Kidney (tissue), 14 donors: ENCODE data around the gene FAM20C. TPM values are rescaled to one million over a fixed set of nuclear protein-coding genes. Genes with fewer than 3 reads are reported as not detected.

Experiments used
- DNase-seq, 5 donors: peaks; one replicate each; pipeline ENCODE4 v3.0.0-alpha.2; 2013 to 2020
- FAIRE-seq: peaks from 2 replicates; lab custom pipeline; 2012; peaks lifted over from hg19 to GRCh38; lab: Jason Lieb, UNC
- H3K27ac ChIP-seq, 2 donors: one replicate each; pipeline ENCODE4 v1.7.0; 2013; ENCODE audit warnings: low read depth in 2 of 2, low read length in 2 of 2, inconsistent platforms in 1 of 2
- H3K27me3 ChIP-seq: one replicate; pipeline ENCODE4 v1.7.1; 2013; ENCODE audit warnings: low read length, inconsistent platforms; ENCODE audit not compliant: control insufficient read depth, insufficient read depth
- H3K36me3 ChIP-seq, 3 donors: one replicate each; pipeline versions ENCODE4 v1.7.0 to v1.7.1; 2013; ENCODE audit warnings: low read length in 3 of 3, control low read depth in 1 of 3, inconsistent platforms in 1 of 3; ENCODE audit not compliant: insufficient read depth in 3 of 3, control insufficient read depth in 2 of 3
- H3K4me1 ChIP-seq, 3 donors: one replicate each; pipeline versions ENCODE4 v1.7.0 to v1.7.1; 2013; ENCODE audit warnings: low read length in 3 of 3, inconsistent platforms in 1 of 3, low read depth in 1 of 3; ENCODE audit not compliant: control insufficient read depth in 2 of 3, insufficient read depth in 2 of 3
- H3K4me3 ChIP-seq, 3 donors: one replicate each; pipeline versions ENCODE4 v1.7.0 to v1.8.1; 2013; ENCODE audit warnings: low read length in 3 of 3, control low read depth in 1 of 3, inconsistent platforms in 1 of 3
- H3K9ac ChIP-seq, 3 donors: one replicate each; pipeline versions ENCODE4 v1.7.0 to v1.7.1; 2013; ENCODE audit warnings: low read length in 3 of 3, control low read depth in 1 of 3, inconsistent platforms in 1 of 3
- H3K9me3 ChIP-seq, 3 donors: one replicate each; pipeline versions ENCODE4 v1.7.0 to v1.7.1; 2013; ENCODE audit warnings: low read length in 3 of 3, control low read depth in 1 of 3, inconsistent platforms in 1 of 3; ENCODE audit not compliant: control insufficient read depth in 2 of 3, insufficient read depth in 1 of 3
- CTCF ChIP-seq: IDR thresholded peaks from 3 replicates; pipeline ENCODE4 v1.5.1; 2012; ENCODE audit warnings: mild to moderate bottlenecking, moderate library complexity, borderline replicate concordance; ENCODE audit not compliant: insufficient read depth; ENCODE audit errors: extremely low read depth
- intact Hi-C: fragments of 100-400 bp; cut with DNase I; formaldehyde crosslinking; loops from one replicate; pipeline ENCODE4 v1.11.1; 2022
- polyA plus RNA-seq: library from polyadenylated mRNA; stranded (reverse); fragments of 350-450 nt; fragmentation: Illumina TruSeq; extraction: RNeasy Lipid Tissue Mini Kit (QIAGEN cat#74804); gene quantifications from one replicate; pipeline ENCODE4 v1.2.3, GENCODE V29; 2014; ENCODE audit warnings: low read depth, low replicate concordance; ENCODE audit not compliant: insufficient read depth
- total RNA-seq: library from RNA; stranded (reverse); fragmentation: NEBNext Ultra II Directional; extraction: Animal tissue kit (Norgen Biotek cat#: 25700); gene quantifications from one replicate; pipeline ENCODE4 v1.2.1, GENCODE V29; 2021
- donor health status: control.
- donor health status: control.
- donor health status: control.
- donor health status: control.
- donor health status: control.
- donor health status: DM: yes; HTN: yes; CAD: no.
- donor health status: Normal renal cell carcinoma (clear cell type).

The FAM20C gene
- total and polyA plus RNA-seq, 2 donors from 2014 or later, result 84.9 to 114 TPM

- Histone ChIP-seq H3K27me3 (no peaks in the 10 kb centered on the region), H3K9me3 (no peaks in the 10 kb centered on the region), H3K27ac (no peak overlapping the region), H3K4me1 (peaks cover 0 to 2% (median 0%) of the 10 kb centered on the region in 3 donors), H3K36me3 (peaks cover 0 to 78% (median 13%) of the 10 kb centered on the region in 3 donors), H3K4me3 (no peak overlapping the region), H3K9ac (no peak overlapping the region)
- TF ChIP-seq CTCF, result no peak
- DNase-seq (peak in 1 of 5 donors; percentile 70), FAIRE-seq (no peak)
- intact Hi-C loops, result no loop called here
Observed at GRCh38 chr7:256461-256940, 64.1 kb downstream of the FAM20C start.

- H3K4me1 ChIP-seq, result peaks cover 0 to 2% (median 0%) of the 10 kb centered on the region in 3 donors
- FAIRE-seq (no peak), DNase-seq (peak in 1 of 5 donors; percentile 25)
- H3K27ac ChIP-seq, result no peak overlapping the region
- no peak for TF ChIP-seq CTCF
- no peak overlapping the region for H3K4me3 ChIP-seq
- no peaks in the 10 kb centered on the region for H3K27me3 ChIP-seq
- H3K9me3 ChIP-seq, result peaks cover 0 to 2% (median 0%) of the 10 kb centered on the region in 3 donors
- intact Hi-C loops, result no loop called here
- no peak overlapping the region for H3K9ac ChIP-seq
- peaks cover 0 to 71% (median 12%) of the 10 kb centered on the region in 3 donors for H3K36me3 ChIP-seq
Observed at GRCh38 chr7:256981-257646, 64.7 kb downstream of the FAM20C start.

GRCh38 chr7:257647-257992 lies 65.2 kb downstream of the FAM20C start:
- H3K27ac ChIP-seq, result no peak overlapping the region
- FAIRE-seq (no peak), DNase-seq (peak in 2 of 5 donors; percentile 49 to 77)
- intact Hi-C loops, result no loop called here
- H3K4me1 ChIP-seq, result peaks cover 0 to 2% (median 0%) of the 10 kb centered on the region in 3 donors
- no peak for TF ChIP-seq CTCF
- peaks cover 0 to 7% (median 0%) of the 10 kb centered on the region in 3 donors for H3K9me3 ChIP-seq
- H3K36me3 ChIP-seq, result peaks cover 0 to 66% (median 12%) of the 10 kb centered on the region in 3 donors
- no peak overlapping the region for H3K4me3 ChIP-seq
- no peak overlapping the region for H3K9ac ChIP-seq
- no peaks in the 10 kb centered on the region for H3K27me3 ChIP-seq
